Suprapubic skin (tissue), 4 donors: ENCODE results near the gene NPAS2.

ENCODE experiments used
- EP300 ChIP-seq: sonication (generic); formaldehyde crosslinking; IDR thresholded peaks from one replicate; pipeline ENCODE4 v1.6.1; 2017; ENCODE audit warnings: antibody characterized with exemption
- POLR2AphosphoS5 ChIP-seq, 3 donors: sonication (generic); formaldehyde crosslinking; IDR thresholded peaks; one replicate each; pipeline ENCODE4 v1.6.1; 2017; ENCODE audit warnings: antibody characterized with exemption in 3 of 3

GRCh38 chr2:100821911-100822265, 1.9 kb downstream of the NPAS2 start:
- TF ChIP-seq EP300 (no peak), POLR2AphosphoS5 (IDR thresholded peaks at IDR 0.05) (no peak)
